ENCODE data around the gene MAB21L1.

MAB21L1 gene

GRCh38 chr13:35469806-35470525 lies 6.5 kb downstream of the MAB21L1 start:
- TF ChIP-seq Cebpa-rat (IDR thresholded peaks at IDR 0.05) = no peak
- H3K9me3 ChIP-seq (replicated peaks in 1 of 11) = peaks cover 12 to 29% (median 20%) of the 10 kb centered on the region in 11 experiments
- no peak overlapping the region for H3K4me3 ChIP-seq
- peaks cover 0 to 5% (median 0%) of the 10 kb centered on the region in 11 experiments; a peak in 2 of 22 replicates for H3K36me3 ChIP-seq
- no peak overlapping the region for H3K9ac ChIP-seq
- H3K4me2 ChIP-seq = no peak overlapping the region
- no peak overlapping the region for H3K27ac ChIP-seq
- no peaks in the 10 kb centered on the region for H3K4me1 ChIP-seq
- H3K27me3 ChIP-seq = no peaks in the 10 kb centered on the region
- H4K20me1 ChIP-seq = no peaks in the 10 kb centered on the region; a peak in 1 of 22 replicates

- Histone ChIP-seq H3K4me1 (no peaks in the 10 kb centered on the region), H3K27me3 (no peaks in the 10 kb centered on the region), H3K36me3 (peaks cover 0 to 5% (median 0%) of the 10 kb centered on the region in 11 experiments; a peak in 2 of 22 replicates), H3K4me2 (no peak overlapping the region), H3K27ac (no peak overlapping the region), H3K9me3 (replicated peaks in 1 of 11) (peaks cover 12 to 29% (median 20%) of the 10 kb centered on the region in 11 experiments), H3K4me3 (no peak overlapping the region), H4K20me1 (no peaks in the 10 kb centered on the region), H3K9ac (no peak overlapping the region)
- TF ChIP-seq Cebpa-rat (IDR thresholded peaks at IDR 0.05) = no peak
Measured at GRCh38 chr13:35468195-35468594, 8.3 kb downstream of the MAB21L1 start.

- H3K36me3 ChIP-seq = no peaks in the 10 kb centered on the region
- no peak overlapping the region for H3K4me3 ChIP-seq
- H3K4me1 ChIP-seq = peaks cover 0 to 2% (median 0%) of the 10 kb centered on the region in 10 experiments; a peak in 1 of 20 replicates
- H3K4me2 ChIP-seq = no peak overlapping the region
- no peak overlapping the region for H3K9ac ChIP-seq
- peaks cover 0 to 8% (median under 1%) of the 10 kb centered on the region in 11 experiments; a peak in 16 of 22 replicates for H3K9me3 ChIP-seq (replicated peaks in 1 of 11)
- H3K27ac ChIP-seq = no peak overlapping the region
- H4K20me1 ChIP-seq = no peaks in the 10 kb centered on the region
- no peak for TF ChIP-seq Cebpa-rat (IDR thresholded peaks at IDR 0.05)
- H3K27me3 ChIP-seq = no peaks in the 10 kb centered on the region
Measured at GRCh38 chr13:35465371-35465770, 11.1 kb downstream of the MAB21L1 start.

- H4K20me1 ChIP-seq = no peaks in the 10 kb centered on the region
Measured at GRCh38 chr13:35460061-35460460, 16.4 kb downstream of the MAB21L1 start.

DNA sequence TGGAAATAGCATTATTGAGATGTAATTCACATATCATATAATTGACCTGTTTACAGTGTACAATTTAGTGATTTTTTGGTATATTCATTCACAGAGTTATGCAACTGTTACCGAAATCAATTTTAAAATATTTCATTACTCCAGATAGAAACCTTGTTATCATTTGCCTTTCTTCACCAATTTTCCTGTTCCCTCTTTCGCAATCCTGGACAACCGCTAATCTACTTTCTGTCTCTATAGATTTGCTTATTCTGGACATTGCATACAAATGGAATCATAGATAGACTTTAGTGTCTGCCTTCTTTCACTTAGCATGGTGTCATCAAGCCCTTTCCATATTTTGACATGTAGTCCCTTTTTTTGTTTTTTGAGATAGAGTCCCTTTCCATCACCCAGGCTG lies 19.2 kb downstream of the MAB21L1 start:
- Histone ChIP-seq H3K4me2 (no peak overlapping the region), H3K4me1 (peaks cover 0 to 9% (median 0%) of the 10 kb centered on the region in 10 experiments; a peak in 1 of 20 replicates), H3K27ac (no peak overlapping the region), H3K4me3 (no peak overlapping the region), H3K36me3 (no peaks in the 10 kb centered on the region), H4K20me1 (no peaks in the 10 kb centered on the region), H3K9me3 (replicated peaks in 1 of 11) (peaks cover 0 to 5% (median 0%) of the 10 kb centered on the region in 11 experiments; a peak in 1 of 22 replicates), H3K27me3 (no peaks in the 10 kb centered on the region), H3K9ac (no peak overlapping the region)
- no peak for TF ChIP-seq Cebpa-rat (IDR thresholded peaks at IDR 0.05)

More at GRCh38 chr13:35460061-35460460, 16.4 kb downstream of the MAB21L1 start:
- no peaks in the 10 kb centered on the region for H3K27me3 ChIP-seq
- no peak overlapping the region for H3K27ac ChIP-seq
- no peaks in the 10 kb centered on the region for H3K36me3 ChIP-seq
- no peak for TF ChIP-seq Cebpa-rat (IDR thresholded peaks at IDR 0.05)
- no peak overlapping the region for H3K4me3 ChIP-seq
- peaks cover 0 to 5% (median 0%) of the 10 kb centered on the region in 11 experiments; a peak in 1 of 22 replicates for H3K9me3 ChIP-seq (replicated peaks in 1 of 11)
- H3K4me1 ChIP-seq = peaks cover 0 to 9% (median 0%) of the 10 kb centered on the region in 10 experiments; a peak in 1 of 20 replicates
- H3K9ac ChIP-seq = no peak overlapping the region
- no peak overlapping the region for H3K4me2 ChIP-seq

DNA sequence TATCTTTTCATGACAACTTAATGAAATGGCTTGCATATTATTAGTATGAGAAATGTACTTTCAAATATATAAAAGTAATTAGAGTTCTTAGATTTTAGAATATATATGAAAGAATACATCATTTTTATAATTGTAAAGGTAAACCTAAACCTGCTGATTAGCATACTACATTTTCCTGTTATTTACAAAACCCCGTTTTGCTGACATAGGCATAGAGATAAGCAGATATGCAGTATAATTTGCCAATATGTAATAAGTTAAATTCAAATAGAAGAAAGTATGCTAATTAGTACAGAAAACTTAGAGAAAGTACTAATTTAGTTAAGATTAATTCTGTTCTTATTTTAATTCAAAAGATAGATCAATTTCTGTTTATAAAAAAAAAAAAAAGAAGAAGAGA lies 21.5 kb downstream of the MAB21L1 start:
- H3K36me3 ChIP-seq = no peaks in the 10 kb centered on the region
- H3K4me3 ChIP-seq = no peak overlapping the region
- H3K4me2 ChIP-seq = no peak overlapping the region
- no peaks in the 10 kb centered on the region for H3K27me3 ChIP-seq
- H3K9me3 ChIP-seq (replicated peaks in 1 of 11) = peaks cover 0 to 5% (median 0%) of the 10 kb centered on the region in 11 experiments; a peak in 1 of 22 replicates
- H3K27ac ChIP-seq = no peak overlapping the region
- TF ChIP-seq Cebpa-rat (IDR thresholded peaks at IDR 0.05) = no peak
- peaks cover 0 to 3% (median 0%) of the 10 kb centered on the region in 10 experiments; a peak in 1 of 20 replicates for H3K4me1 ChIP-seq
- no peak overlapping the region for H3K9ac ChIP-seq
- H4K20me1 ChIP-seq = no peaks in the 10 kb centered on the region

- H3K4me3 ChIP-seq = no peak overlapping the region
- no peak overlapping the region for H3K9ac ChIP-seq
- H3K27ac ChIP-seq = no peak overlapping the region
- no peaks in the 10 kb centered on the region for H4K20me1 ChIP-seq
- H3K4me1 ChIP-seq = no peaks in the 10 kb centered on the region
- TF ChIP-seq Cebpa-rat (IDR thresholded peaks at IDR 0.05) = no peak
- no peaks in the 10 kb centered on the region for H3K36me3 ChIP-seq
- H3K4me2 ChIP-seq = no peak overlapping the region
- no peaks in the 10 kb centered on the region for H3K9me3 ChIP-seq (replicated peaks in 1 of 11)
- no peaks in the 10 kb centered on the region for H3K27me3 ChIP-seq
Measured at GRCh38 chr13:35449821-35450220, 26.7 kb downstream of the MAB21L1 start.

DNA sequence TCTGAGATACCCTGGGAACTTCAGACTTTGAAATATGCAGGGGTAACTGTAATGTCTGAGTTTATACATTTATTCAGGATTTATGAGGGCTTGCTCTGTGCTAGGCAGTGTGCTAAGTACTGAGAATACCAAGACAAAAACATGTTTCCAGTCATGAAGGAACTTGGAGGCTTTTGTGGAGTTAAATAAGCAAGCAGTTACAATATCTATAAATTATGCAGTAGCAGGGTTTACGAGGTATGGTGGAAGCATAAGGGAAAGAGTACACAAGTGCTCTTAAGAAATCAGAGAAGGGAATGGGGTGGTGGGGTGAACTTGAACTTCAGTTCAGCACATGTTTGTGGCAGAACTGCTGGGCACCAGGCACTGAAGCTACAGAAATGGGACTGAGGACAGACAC lies 28.0 kb downstream of the MAB21L1 start:
- no peak for TF ChIP-seq Cebpa-rat (IDR thresholded peaks at IDR 0.05)
- Histone ChIP-seq H4K20me1 (no peaks in the 10 kb centered on the region), H3K9ac (no peak overlapping the region), H3K4me2 (no peak overlapping the region), H3K27ac (no peak overlapping the region), H3K4me3 (no peak overlapping the region), H3K9me3 (replicated peaks in 1 of 11) (no peaks in the 10 kb centered on the region), H3K36me3 (no peaks in the 10 kb centered on the region), H3K4me1 (no peaks in the 10 kb centered on the region), H3K27me3 (no peaks in the 10 kb centered on the region)

All from BLaER1 treated with 17β-estradiol and CSF1 and Interleukin-3, amounts not matched to agents 10 nM and 100 nM (cell line).